Measurements from ENCODE around the gene SV2C.

DNA sequence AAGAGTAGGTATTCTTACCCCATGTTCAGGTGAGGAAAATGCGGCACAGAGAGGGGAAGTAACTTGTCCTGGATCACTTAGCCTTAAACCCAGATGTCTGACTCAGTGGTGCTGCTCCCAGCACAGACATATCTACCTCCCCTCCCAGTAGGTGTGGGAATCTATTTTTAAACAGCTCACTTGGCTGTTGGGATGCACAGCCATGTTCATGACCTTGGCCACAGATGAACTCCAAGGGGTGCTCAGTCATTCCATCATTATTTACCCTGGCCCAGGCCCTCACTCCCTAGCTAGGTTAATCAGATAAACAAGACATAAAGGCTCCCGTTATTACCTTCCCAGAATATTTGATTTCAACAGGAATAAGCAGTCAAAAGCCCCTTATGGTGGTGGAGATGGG is 231.5 kb downstream of the SV2C start:
- TF ChIP-seq ESRRG (CRISPR knock-in tag; IDR thresholded peaks at IDR 0.05) (no peak), SNAI2 (CRISPR knock-in tag; IDR thresholded peaks at IDR 0.05) (no peak), ZNF565 (CRISPR knock-in tag; conservative IDR thresholded peaks at IDR 0.05; ENCODE audit: low read depth) (no peak), ISL1 (CRISPR knock-in tag; IDR thresholded peaks at IDR 0.05) (no peak), OSR1 (CRISPR knock-in tag; IDR thresholded peaks at IDR 0.05) (no peak), CSDC2 (CRISPR knock-in tag; IDR thresholded peaks at IDR 0.05) (no peak), GLIS3 (CRISPR knock-in tag; IDR thresholded peaks at IDR 0.05) (no peak)

Data from SK-N-SH treated with all-trans-retinoic acid at 6 μM for 48 hours (cell line).